Neural progenitor cell (in vitro differentiated cells): ENCODE measurements around the gene PIH1D2. TPM values are rescaled to one million over a fixed set of nuclear protein-coding genes. Genes with fewer than 3 reads are reported as not detected.

ENCODE experiments used
- DNase-seq: peaks from one replicate; pipeline ENCODE4 v3.0.0-alpha.2; 2016; ENCODE audit warnings: low spot score
- H2AFZ ChIP-seq: fragments of 200-600 bp; sonication (generic); replicated peaks from 2 replicates; pipeline ENCODE4 v1.6.1; 2016; ENCODE audit warnings: antibody characterized with exemption
- H3F3A ChIP-seq: fragments of 200-600 bp; sonication (generic); 2 replicates; pipeline ENCODE4 v1.6.1; 2016; ENCODE audit warnings: antibody characterized with exemption, low read depth
- H3K27ac ChIP-seq: fragments of 200-600 bp; sonication (generic); 2 replicates; pipeline ENCODE4 v1.5.1; 2016; ENCODE audit warnings: mild to moderate bottlenecking
- H3K27me3 ChIP-seq: fragments of 200-600 bp; sonication (generic); 2 replicates; pipeline ENCODE4 v1.6.1; 2016; ENCODE audit warnings: mild to moderate bottlenecking, moderate library complexity
- H3K36me3 ChIP-seq: fragments of 200-600 bp; sonication (generic); 2 replicates; pipeline ENCODE4 v1.5.1; 2016
- H3K4me1 ChIP-seq: fragments of 200-600 bp; sonication (generic); 2 replicates; pipeline ENCODE4 v1.6.1; 2016; ENCODE audit warnings: mixed run types
- H3K4me2 ChIP-seq: fragments of 200-600 bp; sonication (generic); 2 replicates; pipeline ENCODE4 v1.6.1; 2016
- H3K4me3 ChIP-seq: fragments of 200-600 bp; sonication (generic); 2 replicates; pipeline ENCODE4 v1.5.1; 2016
- H3K79me2 ChIP-seq: fragments of 200-600 bp; sonication (generic); 2 replicates; pipeline ENCODE4 v1.6.1; 2016; ENCODE audit warnings: low read depth
- H3K9ac ChIP-seq: fragments of 200-600 bp; sonication (generic); 2 replicates; pipeline ENCODE4 v1.6.1; 2016
- H3K9me3 ChIP-seq: fragments of 200-600 bp; sonication (generic); 2 replicates; pipeline ENCODE4 v1.5.1; 2016; ENCODE audit warnings: low read depth
- H4K20me1 ChIP-seq: fragments of 200-600 bp; sonication (generic); 2 replicates; pipeline ENCODE4 v1.6.1; 2016; ENCODE audit warnings: low read depth
- H3K27ac Mint-ChIP-seq: 3 replicates; pipeline ENCODE4 v1.8.0; 2021; ENCODE audit warnings: mixed read lengths
- H3K27me3 Mint-ChIP-seq: 2 replicates; pipeline ENCODE4 v1.8.0; 2022; ENCODE audit warnings: low read depth, mild to moderate bottlenecking, inconsistent platforms, moderate library complexity, mixed read lengths; ENCODE audit not compliant: insufficient read depth
- H3K36me3 Mint-ChIP-seq: 3 replicates; pipeline ENCODE4 v1.8.0; 2021; ENCODE audit warnings: mixed read lengths
- H3K4me1 Mint-ChIP-seq: 3 replicates; pipeline ENCODE4 v1.8.0; 2021; ENCODE audit warnings: mixed read lengths
- H3K4me3 Mint-ChIP-seq: 3 replicates; pipeline ENCODE4 v1.8.0; 2021; ENCODE audit warnings: mild to moderate bottlenecking, moderate library complexity, mixed read lengths
- H3K9me3 Mint-ChIP-seq: 3 replicates; pipeline ENCODE4 v1.8.0; 2020; ENCODE audit warnings: mixed read lengths
- EZH2 ChIP-seq: fragments of 200-600 bp; sonication (generic); IDR thresholded peaks from 2 replicates; pipeline ENCODE4 v1.6.1; 2017; ENCODE audit warnings: antibody characterized with exemption, mild to moderate bottlenecking, moderate library complexity
- EZH2phosphoT487 ChIP-seq: fragments of 200-600 bp; sonication (generic); IDR thresholded peaks from 2 replicates; pipeline ENCODE4 v1.6.1; 2017; ENCODE audit warnings: antibody characterized with exemption
- total RNA-seq: library from RNA; depleted of rRNA; stranded (reverse); fragments of >200 nt; gene quantifications from 2 replicates; pipeline ENCODE4 v1.2.3, GENCODE V29; 2015; ENCODE audit warnings: low replicate concordance
- TF ChIP-seq, protein P1 (sequence below): fragments of 200-600 bp; sonication (generic); IDR thresholded peaks from 2 replicates; pipeline ENCODE4 v1.5.1; 2017; ENCODE audit warnings: antibody characterized with exemption, mild to moderate bottlenecking

Gene PIH1D2
- total RNA-seq, 1 donor from 2014 or later = 3.5 TPM

DNA sequence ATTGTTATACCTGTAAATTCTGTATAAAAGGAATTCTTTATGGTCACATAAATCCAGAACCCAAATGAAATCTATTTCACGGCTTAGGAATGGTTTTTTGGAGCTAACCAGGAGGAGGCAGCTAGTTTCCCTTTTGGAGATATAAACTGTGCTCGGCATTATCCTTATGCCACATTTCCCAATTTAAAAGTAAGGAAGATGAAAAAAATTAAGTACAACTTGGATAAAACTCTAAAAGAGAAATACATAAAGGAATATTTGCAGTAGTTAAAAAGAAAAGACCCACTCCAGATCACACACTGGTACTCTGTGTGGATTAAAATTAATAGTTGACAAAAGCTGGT, 30.9 kb downstream of the PIH1D2 start:
- Mint-ChIP-seq H3K9me3 (peaks cover 7% of the 10 kb centered on the region), H3K4me3 (no peak overlapping the region), H3K27me3 (no peaks in the 10 kb centered on the region), H3K36me3 (peaks cover 35% of the 10 kb centered on the region), H3K27ac (no peak overlapping the region), H3K4me1 (no peaks in the 10 kb centered on the region)
- Histone ChIP-seq H2AFZ (no peak overlapping the region), H3K4me3 (no peak overlapping the region), H3K27me3 (no peaks in the 10 kb centered on the region), H3K9me3 (no peaks in the 10 kb centered on the region), H3K4me1 (no peaks in the 10 kb centered on the region), H3F3A (no peaks in the 10 kb centered on the region), H4K20me1 (peaks cover 16% of the 10 kb centered on the region), H3K4me2 (no peak overlapping the region), H3K36me3 (peaks cover 27% of the 10 kb centered on the region), H3K79me2 (peaks cover 28% of the 10 kb centered on the region), H3K9ac (no peak overlapping the region), H3K27ac (no peak overlapping the region)
- no peak for DNase-seq
- TF ChIP-seq EZH2 (no peak), EZH2phosphoT487 (no peak)
- TF ChIP-seq, protein P1, sequence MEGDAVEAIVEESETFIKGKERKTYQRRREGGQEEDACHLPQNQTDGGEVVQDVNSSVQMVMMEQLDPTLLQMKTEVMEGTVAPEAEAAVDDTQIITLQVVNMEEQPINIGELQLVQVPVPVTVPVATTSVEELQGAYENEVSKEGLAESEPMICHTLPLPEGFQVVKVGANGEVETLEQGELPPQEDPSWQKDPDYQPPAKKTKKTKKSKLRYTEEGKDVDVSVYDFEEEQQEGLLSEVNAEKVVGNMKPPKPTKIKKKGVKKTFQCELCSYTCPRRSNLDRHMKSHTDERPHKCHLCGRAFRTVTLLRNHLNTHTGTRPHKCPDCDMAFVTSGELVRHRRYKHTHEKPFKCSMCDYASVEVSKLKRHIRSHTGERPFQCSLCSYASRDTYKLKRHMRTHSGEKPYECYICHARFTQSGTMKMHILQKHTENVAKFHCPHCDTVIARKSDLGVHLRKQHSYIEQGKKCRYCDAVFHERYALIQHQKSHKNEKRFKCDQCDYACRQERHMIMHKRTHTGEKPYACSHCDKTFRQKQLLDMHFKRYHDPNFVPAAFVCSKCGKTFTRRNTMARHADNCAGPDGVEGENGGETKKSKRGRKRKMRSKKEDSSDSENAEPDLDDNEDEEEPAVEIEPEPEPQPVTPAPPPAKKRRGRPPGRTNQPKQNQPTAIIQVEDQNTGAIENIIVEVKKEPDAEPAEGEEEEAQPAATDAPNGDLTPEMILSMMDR = no peak

DNA sequence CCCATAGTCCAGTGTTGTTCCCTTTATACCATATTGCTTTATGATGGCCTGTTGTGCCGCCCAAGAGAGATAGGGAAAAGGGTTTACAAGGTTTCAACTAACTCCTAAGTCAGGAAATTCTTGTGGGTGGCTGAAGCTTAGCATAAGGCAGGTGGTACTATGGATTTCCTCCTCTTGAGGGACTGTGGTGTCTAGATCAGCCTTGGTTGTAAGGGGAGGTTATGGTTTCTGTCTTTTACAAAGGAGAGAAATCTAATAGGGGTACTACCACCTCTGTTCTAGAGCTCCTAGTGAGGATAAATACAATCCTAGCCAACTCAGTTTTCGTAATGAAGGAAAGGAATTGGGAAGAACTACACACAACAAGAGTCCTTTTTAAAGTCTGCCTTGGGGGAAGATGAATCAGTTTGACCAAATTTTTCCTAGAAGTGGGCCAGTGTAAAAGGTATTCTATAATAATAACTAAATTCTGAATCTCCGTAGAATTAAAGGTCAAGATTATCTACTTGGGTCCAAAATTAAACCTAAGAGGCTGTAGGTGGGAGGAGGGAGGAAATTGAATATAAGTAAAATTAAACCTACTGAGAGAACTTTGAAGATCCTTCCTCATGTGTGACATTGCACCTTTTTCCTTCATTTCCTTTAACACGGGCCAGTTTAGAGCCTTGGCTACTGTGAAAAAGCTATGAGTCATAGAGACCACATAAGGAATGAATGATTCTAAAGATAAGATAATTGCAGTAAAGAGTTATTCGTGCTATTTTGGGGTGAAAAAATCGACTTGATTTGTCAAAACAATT, 31.5 kb downstream of the PIH1D2 start:
- Mint-ChIP-seq H3K36me3 (peaks cover 33% of the 10 kb centered on the region), H3K4me1 (no peaks in the 10 kb centered on the region), H3K27ac (no peak overlapping the region), H3K27me3 (no peaks in the 10 kb centered on the region), H3K9me3 (peaks cover 5% of the 10 kb centered on the region), H3K4me3 (no peak overlapping the region)
- H3K27me3 ChIP-seq = no peaks in the 10 kb centered on the region
- no peaks in the 10 kb centered on the region for H3F3A ChIP-seq
- DNase-seq = no peak
- TF ChIP-seq EZH2phosphoT487 = no peak
- no peak for TF ChIP-seq EZH2
- TF ChIP-seq, protein P1 = no peak
- H3K4me2 ChIP-seq = no peak overlapping the region
- H3K9me3 ChIP-seq = no peaks in the 10 kb centered on the region
- peaks cover 27% of the 10 kb centered on the region for H3K36me3 ChIP-seq
- H3K4me1 ChIP-seq = no peaks in the 10 kb centered on the region
- H3K4me3 ChIP-seq = no peak overlapping the region
- H3K79me2 ChIP-seq = peaks cover 28% of the 10 kb centered on the region
- H2AFZ ChIP-seq = no peak overlapping the region
- no peak overlapping the region for H3K27ac ChIP-seq
- H4K20me1 ChIP-seq = peaks cover 16% of the 10 kb centered on the region
- H3K9ac ChIP-seq = no peak overlapping the region

DNA sequence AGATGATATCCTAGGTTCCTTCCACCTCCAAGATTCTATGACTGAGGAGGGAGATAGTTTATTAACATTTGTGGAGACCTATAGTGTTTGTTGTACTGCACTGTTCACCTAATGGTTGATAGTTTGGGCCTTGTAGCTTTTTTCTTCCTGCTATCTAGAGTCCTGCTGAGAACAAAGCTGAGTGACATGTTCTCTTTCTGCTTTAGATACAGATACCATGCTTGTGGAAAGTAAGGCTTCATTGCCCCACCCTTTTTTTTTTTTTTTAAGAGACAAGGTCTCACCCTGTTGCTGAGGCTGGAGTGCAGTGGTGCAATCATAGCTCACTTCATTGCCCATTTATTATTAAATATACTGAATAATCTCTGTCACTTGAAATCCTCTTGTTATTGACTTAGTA, 36.3 kb downstream of the PIH1D2 start:
- Histone ChIP-seq H3K27ac (no peak overlapping the region), H3K27me3 (no peaks in the 10 kb centered on the region), H3K4me2 (no peak overlapping the region), H3K79me2 (peaks cover 16% of the 10 kb centered on the region), H4K20me1 (peaks cover 16% of the 10 kb centered on the region), H3K36me3 (peaks cover 6% of the 10 kb centered on the region), H3K9ac (no peak overlapping the region), H3K4me1 (no peaks in the 10 kb centered on the region), H3F3A (no peaks in the 10 kb centered on the region), H2AFZ (no peak overlapping the region), H3K4me3 (no peak overlapping the region), H3K9me3 (no peaks in the 10 kb centered on the region)
- H3K4me1 Mint-ChIP-seq = no peaks in the 10 kb centered on the region
- TF ChIP-seq, protein P1 = no peak
- TF ChIP-seq EZH2 = no peak
- TF ChIP-seq EZH2phosphoT487 = no peak
- H3K27me3 Mint-ChIP-seq = peaks cover 2% of the 10 kb centered on the region
- H3K9me3 Mint-ChIP-seq = no peaks in the 10 kb centered on the region
- no peak overlapping the region for H3K4me3 Mint-ChIP-seq
- no peak overlapping the region for H3K27ac Mint-ChIP-seq
- no peak for DNase-seq
- H3K36me3 Mint-ChIP-seq = peaks cover 25% of the 10 kb centered on the region
